ENCODE results near the gene CCDC88C. TPM values are rescaled to one million over a fixed set of nuclear protein-coding genes. Genes with fewer than 3 reads are reported as not detected.

The CCDC88C gene
- total RNA-seq, 1 experiment from 2014 or later = 21.3 TPM

GRCh38 chr14:91392623-91393303 lies 24.9 kb downstream of the CCDC88C start:
- no TSS peak for BruUV-seq (replicated peaks)
- ChIA-PET POLR2A (interaction anchor here (0.7 kb wide), 1 partner anchor 1235 kb away, joined by 3 read pairs; no protein-coding TSS in a partner anchor), CTCF (no interaction called here)
- in situ Hi-C loops (cut with HindIII; ENCODE audit: low pct_unique_long_range_greater_than_20kb, low sequenced_read_pairs) (no loop called here), intact Hi-C loops (cut with micrococcal nuclease; ENCODE audit: unreplicated experiment) (no loop called here)
- peak overlapping the region; percentile 3 to 43; a peak in 3 of 4 replicates for H3K4me3 ChIP-seq (ENCODE audit: low read depth in 2 of 2, low read length in 2 of 2)
- H3K4me1 ChIP-seq (ENCODE audit: control insufficient read depth, insufficient read depth, low read length) = peaks cover 9% of the 10 kb centered on the region; the same call in 1 of the 2 replicates
- H3K27ac ChIP-seq (ENCODE audit: low read length) = peak overlapping the region; percentile 44; the same call in 1 of the 2 replicates
- DNase-seq (ENCODE audit: low read depth, low spot score) = no peak
- no peaks in the 10 kb centered on the region for H3K9me3 ChIP-seq (ENCODE audit: control insufficient read depth, insufficient read depth, low read depth, low read length)
- no peak for TF ChIP-seq CTCF (IDR thresholded peaks at IDR 0.05)
- no peak for TF ChIP-seq TCF7L2 (IDR thresholded peaks at IDR 0.05; ENCODE audit: low read depth, low read length)
- no peak for TF ChIP-seq REST (IDR thresholded peaks at IDR 0.05; ENCODE audit: insufficient read depth in 1 of 2, low read depth in 2 of 2, low read length in 1 of 2)
- TF ChIP-seq POLR2AphosphoS5 (IDR thresholded peaks at IDR 0.05; ENCODE audit: low read depth, low read length) = no peak
- TF ChIP-seq SIN3A (IDR thresholded peaks at IDR 0.05; ENCODE audit: borderline replicate concordance, insufficient read depth, low read depth, low read length) = no peak
- peak; percentile 69 for ATAC-seq
- no peaks in the 10 kb centered on the region for H3K27me3 ChIP-seq (ENCODE audit: control insufficient read depth, insufficient read depth, low read length)
- H3K36me3 ChIP-seq (ENCODE audit: control insufficient read depth, insufficient read depth, low read length) = no peaks in the 10 kb centered on the region

- DNase-seq (ENCODE audit: low read depth, low spot score) (no peak), ATAC-seq (no peak)
- Histone ChIP-seq H3K27me3 (ENCODE audit: control insufficient read depth, insufficient read depth, low read length) (no peaks in the 10 kb centered on the region), H3K36me3 (ENCODE audit: control insufficient read depth, insufficient read depth, low read length) (no peaks in the 10 kb centered on the region), H3K27ac (ENCODE audit: low read length) (no peak overlapping the region), H3K4me3 (ENCODE audit: low read depth in 2 of 2, low read length in 2 of 2) (no peak overlapping the region), H3K9me3 (ENCODE audit: control insufficient read depth, insufficient read depth, low read depth, low read length) (no peaks in the 10 kb centered on the region), H3K4me1 (ENCODE audit: control insufficient read depth, insufficient read depth, low read length) (peaks cover 9% of the 10 kb centered on the region)
- TF ChIP-seq REST (IDR thresholded peaks at IDR 0.05; ENCODE audit: insufficient read depth in 1 of 2, low read depth in 2 of 2, low read length in 1 of 2) (no peak), TCF7L2 (IDR thresholded peaks at IDR 0.05; ENCODE audit: low read depth, low read length) (no peak), CTCF (IDR thresholded peaks at IDR 0.05) (no peak), SIN3A (IDR thresholded peaks at IDR 0.05; ENCODE audit: borderline replicate concordance, insufficient read depth, low read depth, low read length) (no peak), POLR2AphosphoS5 (IDR thresholded peaks at IDR 0.05; ENCODE audit: low read depth, low read length) (no peak)
- in situ Hi-C loops (cut with HindIII; ENCODE audit: low pct_unique_long_range_greater_than_20kb, low sequenced_read_pairs) (no loop called here), intact Hi-C loops (cut with micrococcal nuclease; ENCODE audit: unreplicated experiment) (no loop called here)
- POLR2A ChIA-PET = no interaction called here
- CTCF ChIA-PET = no interaction called here
- no TSS peak for BruUV-seq (replicated peaks)
Observed at GRCh38 chr14:91390165-91390778, 27.3 kb downstream of the CCDC88C start.
